IMR-90 (cell line): ENCODE measurements around the gene TCF7L1. TPM values are rescaled to one million over a fixed set of nuclear protein-coding genes. Genes with fewer than 3 reads are reported as not detected.

Experiments
- ATAC-seq: fragments of 200-7000 bp; cut with Tn5 transposase; 2 replicates; pipeline ENCODE4 v1.9.1; 2020; ENCODE audit warnings: low read depth, mild to moderate bottlenecking, moderate library complexity
- BruUV-seq: library from RNA; stranded (reverse); fragments of 400-500 nt; replicated peaks from 2 replicates; lab custom pipeline; 2021; lab: Mats Ljungman, UMichigan
- CTCF ChIA-PET: fragments of 300-600 bp; formaldehyde crosslinking; extraction: SDS; loops from one replicate; lab custom pipeline; 2021; ENCODE audit warnings: antibody characterized with exemption; lab: Yijun Ruan, JAX
- POLR2A ChIA-PET: fragments of 300-600 bp; sonication (Branson Sonifier 250); formaldehyde crosslinking; loops from one replicate; lab custom pipeline; 2022; ENCODE audit warnings: antibody characterized with exemption; ENCODE audit not compliant: unreplicated experiment; lab: Charles Lee
- DNase-seq: peaks from one replicate; pipeline ENCODE4 v3.0.0; 2013
- H2AFZ ChIP-seq: replicated peaks from 2 replicates; pipeline ENCODE3; 2013; ENCODE audit warnings: low read length, mild to moderate bottlenecking; ENCODE audit not compliant: poor library complexity
- H2AK5ac ChIP-seq: 2 replicates; pipeline ENCODE4 v1.6.1; 2013; ENCODE audit warnings: low read depth, low read length, inconsistent platforms
- H2AK9ac ChIP-seq: replicated peaks from 2 replicates; pipeline ENCODE3; 2013; ENCODE audit warnings: mild to moderate bottlenecking, low read depth, low read length, moderate library complexity; ENCODE audit not compliant: poor library complexity
- H2BK120ac ChIP-seq: 2 replicates; pipeline ENCODE4 v1.6.1; 2013; ENCODE audit warnings: low read depth, low read length, inconsistent platforms
- H2BK15ac ChIP-seq: 3 replicates; pipeline ENCODE4 v1.6.1; 2013; ENCODE audit warnings: low read depth, low read length, inconsistent platforms
- H2BK20ac ChIP-seq: 2 replicates; pipeline ENCODE4 v1.6.1; 2013; ENCODE audit warnings: low read depth, mild to moderate bottlenecking, inconsistent platforms, low read length, moderate library complexity
- H2BK5ac ChIP-seq: 2 replicates; pipeline ENCODE4 v1.6.1; 2013; ENCODE audit warnings: mild to moderate bottlenecking, low read depth, low read length, inconsistent platforms; ENCODE audit not compliant: poor library complexity, severe bottlenecking
- H3K14ac ChIP-seq: replicated peaks from 2 replicates; pipeline ENCODE4 v1.6.1; 2013; ENCODE audit warnings: low read depth, low read length, inconsistent platforms
- H3K18ac ChIP-seq: 2 replicates; pipeline ENCODE4 v1.6.1; 2013; ENCODE audit warnings: low read depth, low read length, control low read depth
- H3K23ac ChIP-seq: 2 replicates; pipeline ENCODE4 v1.6.1; 2013; ENCODE audit warnings: low read depth, low read length, inconsistent platforms
- H3K27ac ChIP-seq: 2 replicates; pipeline ENCODE4 v1.5.1; 2013; ENCODE audit warnings: mild to moderate bottlenecking, control low read depth, low read length; ENCODE audit not compliant: insufficient read depth
- H3K27me3 ChIP-seq: 2 replicates; pipeline ENCODE4 v1.6.1; 2013; ENCODE audit warnings: low read length; ENCODE audit not compliant: control insufficient read depth, insufficient read depth
- H3K36me3 ChIP-seq: 2 replicates; pipeline ENCODE4 v1.6.1; 2013; ENCODE audit warnings: low read length, mixed read lengths; ENCODE audit not compliant: control insufficient read depth, insufficient read depth
- H3K4ac ChIP-seq: 2 replicates; pipeline ENCODE4 v1.6.1; 2013; ENCODE audit warnings: low read depth, low read length, inconsistent platforms
- H3K4me1 ChIP-seq: 2 replicates; pipeline ENCODE4 v1.6.1; 2013; ENCODE audit warnings: low read length, mixed read lengths; ENCODE audit not compliant: control insufficient read depth, insufficient read depth
- H3K4me2 ChIP-seq: 2 replicates; pipeline ENCODE4 v1.6.1; 2013; ENCODE audit warnings: low read depth, mild to moderate bottlenecking, control low read depth, low read length, moderate library complexity
- H3K4me3 ChIP-seq: 2 replicates; pipeline ENCODE4 v1.5.1; 2013; ENCODE audit warnings: low read depth, mild to moderate bottlenecking, control low read depth, low read length, moderate library complexity; ENCODE audit not compliant: insufficient read depth
- H3K56ac ChIP-seq: 2 replicates; pipeline ENCODE4 v1.6.1; 2013; ENCODE audit warnings: low read length, inconsistent platforms; ENCODE audit not compliant: insufficient read depth; ENCODE audit errors: extremely low read depth
- H3K79me1 ChIP-seq, 2 experiments: 2 replicates each; pipeline ENCODE4 v1.6.1; 2013; ENCODE audit warnings: low read length in 2 of 2, inconsistent platforms in 1 of 2, low read depth in 1 of 2
- H3K9ac ChIP-seq: 2 replicates; pipeline ENCODE4 v1.6.1; 2013; ENCODE audit warnings: low read depth, low read length, control low read depth
- H3K9me1 ChIP-seq: 2 replicates; pipeline ENCODE4 v1.6.1; 2013; ENCODE audit warnings: low read length, inconsistent platforms; ENCODE audit not compliant: insufficient read depth
- H3K9me3 ChIP-seq: 2 replicates; pipeline ENCODE4 v1.6.1; 2013; ENCODE audit warnings: low read length; ENCODE audit not compliant: control insufficient read depth, insufficient read depth
- H4K20me1 ChIP-seq: 2 replicates; pipeline ENCODE4 v1.6.1; 2013; ENCODE audit warnings: low read length, inconsistent platforms; ENCODE audit not compliant: insufficient read depth
- H4K5ac ChIP-seq: 2 replicates; pipeline ENCODE4 v1.6.1; 2013; ENCODE audit warnings: mild to moderate bottlenecking, low read depth, low read length, control low read depth
- H4K8ac ChIP-seq, 2 experiments: 2 replicates each; pipeline ENCODE4 v1.6.1; 2013; ENCODE audit warnings: low read depth in 2 of 2, low read length in 2 of 2, control low read depth in 1 of 2, inconsistent platforms in 1 of 2
- H4K91ac ChIP-seq: 2 replicates; pipeline ENCODE4 v1.6.1; 2013; ENCODE audit warnings: low read depth, low read length, inconsistent platforms; ENCODE audit not compliant: insufficient read depth
- BHLHE40 ChIP-seq: fragments of 150-350 bp; IDR thresholded peaks from 2 replicates; pipeline ENCODE4 v1.6.1; 2016; ENCODE audit warnings: mild to moderate bottlenecking, low read depth, low read length
- CHD1 ChIP-seq: IDR thresholded peaks from 2 replicates; pipeline ENCODE4 v1.6.1; 2012; ENCODE audit warnings: low read depth, low read length, improper control_type of control experiment
- MAZ ChIP-seq: IDR thresholded peaks from 2 replicates; pipeline ENCODE4 v1.6.1; 2012; ENCODE audit warnings: low read depth, mild to moderate bottlenecking, low read length, improper control_type of control experiment, moderate library complexity, borderline replicate concordance
- MXI1 ChIP-seq: IDR thresholded peaks from 2 replicates; pipeline ENCODE4 v1.6.1; 2012; ENCODE audit warnings: low read depth, mild to moderate bottlenecking, low read length, moderate library complexity, borderline replicate concordance
- POLR2A ChIP-seq: IDR thresholded peaks from 2 replicates; pipeline ENCODE4 v1.6.1; 2012; ENCODE audit warnings: mild to moderate bottlenecking, low read depth, low read length
- USF2 ChIP-seq: fragments of 150-350 bp; IDR thresholded peaks from 2 replicates; pipeline ENCODE4 v1.6.1; 2017; ENCODE audit warnings: mild to moderate bottlenecking, antibody characterized with exemption, low read length, low read depth
- WGBS, 2 experiments: methylation state at CpG; one replicate each; pipeline versions ENCODE4 v1.1.5 to v1.1.7; 2013; ENCODE audit warnings: missing lambda C conversion rate in 2 of 2; ENCODE audit not compliant: insufficient read length in 1 of 2; ENCODE audit errors: extremely low coverage in 2 of 2; 5-methylcytosine and 5-hydroxymethylcytosine counted together
- dilution Hi-C: fragments of 300-500 bp; cut with HindIII; formaldehyde crosslinking; loops from one replicate; pipeline ENCODE4 v1.14.3; 2018; ENCODE audit warnings: low sequenced_read_pairs; ENCODE audit not compliant: unreplicated experiment
- in situ Hi-C: fragments of 300-500 bp; cut with MboI; formaldehyde crosslinking; loops from 3 replicates; pipeline ENCODE4 v1.14.3; 2019; ENCODE audit warnings: low sequenced_read_pairs, inconsistent platforms, mixed read lengths
- intact Hi-C: fragments of 100-400 bp; cut with micrococcal nuclease; formaldehyde crosslinking; loops from 2 replicates; pipeline ENCODE4 v1.10.0; 2022
- polyA plus RNA-seq, 3 experiments: library from polyadenylated mRNA; depleted of rRNA; stranded (reverse); fragments of >200 nt; gene quantifications; 2 replicates each; pipeline ENCODE4 v1.2.3, GENCODE V29; 2012; ENCODE audit warnings: low replicate concordance in 1 of 3
- total RNA-seq: library from RNA; depleted of rRNA; stranded (reverse); fragments of >200 nt; gene quantifications from 2 replicates; pipeline ENCODE4 v1.2.3, GENCODE V29; 2012

Gene TCF7L1
- total and polyA plus RNA-seq, 2 of the 4 experiments (the other 2 are of a cell fraction) = 0.72 to 11.1 TPM

GRCh38 chr2:85354286-85355072 lies 221.3 kb downstream of the TCF7L1 start, which contains the start of the genes ELMOD3 and RETSAT:
TSS of gene ELMOD3 (plus strand) at chr2:85354769. CDS start at chr2:85357199, 2,430 bp downstream.
TSS of gene RETSAT (minus strand) at chr2:85354528. CDS start at chr2:85354507, 21 bp downstream.
- H2AFZ ChIP-seq = peak within 1 kb of the TSS; percentile 98
- peak within 1 kb of the TSS; percentile 84 for H4K91ac ChIP-seq
- H3K56ac ChIP-seq = peak within 1 kb of the TSS; percentile 90
- peaks cover 28% of the 10 kb centered on the region for H3K36me3 ChIP-seq
- peak within 1 kb of the TSS; percentile 88 to 99 for H4K8ac ChIP-seq
- H2BK120ac ChIP-seq = peak within 1 kb of the TSS; percentile 62; the same call in 1 of the 2 replicates
- peak within 1 kb of the TSS; percentile 87 for H3K4me2 ChIP-seq
- no peaks in the 10 kb centered on the region for H4K20me1 ChIP-seq
- peak within 1 kb of the TSS; percentile 96 for H3K9ac ChIP-seq
- no peaks in the 10 kb centered on the region for H3K9me3 ChIP-seq
- H3K4me3 ChIP-seq = peak within 1 kb of the TSS; percentile 64
- no TSS peak for BruUV-seq
- H4K5ac ChIP-seq = peak within 1 kb of the TSS; percentile 84
- peak; percentile 98 for TF ChIP-seq POLR2A
- no peak for TF ChIP-seq BHLHE40
- peak; percentile 24; the same call in 1 of the 2 replicates for TF ChIP-seq USF2
- TF ChIP-seq MXI1 = peak; percentile 23; the same call in 1 of the 2 replicates
- peak; percentile 69 for TF ChIP-seq MAZ
- TF ChIP-seq CHD1 = no peak
- in situ Hi-C loops = no loop called here
- H2AK9ac ChIP-seq = peak within 1 kb of the TSS; percentile 94
- H3K27me3 ChIP-seq = no peaks in the 10 kb centered on the region
- ChIA-PET POLR2A (interaction anchor here (0.6 to 1.2 kb wide), 5 partner anchors 10 to 279 kb away, joined by 3 to 7 read pairs (median 4); partner anchors contain the start of gene TGOLN2), CTCF (interaction anchor here (0.9 to 1.0 kb wide), 2 partner anchors 9 to 22 kb away, joined by 3 read pairs; no protein-coding TSS in a partner anchor)
- peak; percentile 100 for DNase-seq
- H3K14ac ChIP-seq = peak within 1 kb of the TSS; percentile 98
- H2BK15ac ChIP-seq = peak within 1 kb of the TSS; percentile 31; the same call in 1 of the 3 replicates
- H2AK5ac ChIP-seq = peak within 1 kb of the TSS; percentile 90
- 2% methylated on average over 27 of the region's 42 CpGs; no CpG with 5 or more reads in 1 of the 2 experiments for WGBS, 2 experiments
- H2BK20ac ChIP-seq = no peak within 1 kb of the TSS
- dilution Hi-C loops = no loop called here
- intact Hi-C loops = loop anchor here (1.0 to 2.0 kb wide), 3 partner anchors 27 to 196 kb away; partner anchors contain the start of gene TGOLN2
- H3K4ac ChIP-seq = peak within 1 kb of the TSS; percentile 97
- H3K18ac ChIP-seq = peak within 1 kb of the TSS; percentile 77
- H3K9me1 ChIP-seq = peaks cover 16% of the 10 kb centered on the region
- H3K4me1 ChIP-seq = peaks cover 6% of the 10 kb centered on the region
- peak within 1 kb of the TSS; percentile 89 for H2BK5ac ChIP-seq
- peak; percentile 99 for ATAC-seq
- peaks cover 33 to 50% of the 10 kb centered on the region in 2 experiments for H3K79me1 ChIP-seq
- H3K27ac ChIP-seq = peak within 1 kb of the TSS; percentile 87
- H3K23ac ChIP-seq = peak within 1 kb of the TSS; percentile 97
